ENCODE results near the gene TFEB.

- TF ChIP-seq CTCF (IDR thresholded peaks at IDR 0.05) = no peak
- TF ChIP-seq ZFX (IDR thresholded peaks at IDR 0.05; ENCODE audit: borderline replicate concordance) = no peak
Measured at GRCh38 chr6:41647061-41647511, 88.3 kb downstream of the TFEB start.

Measured in 22Rv1 (cell line).